HG03520 (cell line): ENCODE results near the gene ICOS.
"Not testable (repeated sequence)": the region's sequence is repeated elsewhere in the genome, so short reads cannot be mapped to it uniquely, and the experiment has no call there.

Experiments
- ATAC-seq: cut with Tn5 transposase; IDR thresholded peaks from one replicate; pipeline ENCODE4 v1.9.1; 2021; ENCODE audit warnings: mild to moderate bottlenecking, moderate library complexity; ENCODE audit not compliant: unreplicated experiment

The ICOS gene

DNA sequence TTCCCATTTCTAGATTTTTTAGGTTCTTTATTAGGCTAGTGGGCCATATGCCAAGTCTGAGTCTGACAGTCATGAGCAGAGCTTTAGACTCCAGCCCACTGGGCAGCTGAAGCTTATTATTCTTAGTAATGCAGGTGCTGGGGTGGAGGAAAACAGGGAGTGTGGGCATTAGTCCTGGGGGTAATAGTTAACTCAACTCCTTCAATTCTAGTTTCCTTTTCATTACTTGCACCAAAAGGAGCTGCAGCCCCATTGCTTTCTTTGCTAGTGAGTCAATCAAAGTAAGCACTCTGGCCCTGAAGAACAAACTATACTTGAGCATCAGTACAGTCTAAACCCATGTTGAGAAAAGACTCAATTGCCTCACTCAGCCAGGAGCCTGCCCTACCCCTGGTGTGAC, 35.5 kb downstream of the ICOS start:
- no peak for ATAC-seq

DNA sequence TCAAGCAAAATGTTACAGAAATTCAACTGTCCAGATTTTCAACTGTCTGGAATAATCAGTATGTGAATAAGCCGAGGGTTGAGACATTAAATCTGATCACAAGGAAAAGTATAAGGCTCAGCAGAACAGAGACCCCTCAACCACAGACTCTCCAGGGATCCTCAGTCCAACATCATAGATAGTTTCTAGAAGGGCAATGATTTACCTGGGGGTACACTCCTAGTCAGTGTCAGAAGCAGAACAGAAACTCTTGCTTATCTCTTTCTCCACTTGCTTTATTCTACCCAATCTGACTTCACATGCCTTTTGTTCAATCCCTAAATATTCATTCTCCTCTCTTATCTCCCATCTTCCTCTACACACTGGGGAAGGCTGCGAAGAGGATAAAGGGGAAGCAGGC, 36.4 kb downstream of the ICOS start:
- ATAC-seq: no peak

DNA sequence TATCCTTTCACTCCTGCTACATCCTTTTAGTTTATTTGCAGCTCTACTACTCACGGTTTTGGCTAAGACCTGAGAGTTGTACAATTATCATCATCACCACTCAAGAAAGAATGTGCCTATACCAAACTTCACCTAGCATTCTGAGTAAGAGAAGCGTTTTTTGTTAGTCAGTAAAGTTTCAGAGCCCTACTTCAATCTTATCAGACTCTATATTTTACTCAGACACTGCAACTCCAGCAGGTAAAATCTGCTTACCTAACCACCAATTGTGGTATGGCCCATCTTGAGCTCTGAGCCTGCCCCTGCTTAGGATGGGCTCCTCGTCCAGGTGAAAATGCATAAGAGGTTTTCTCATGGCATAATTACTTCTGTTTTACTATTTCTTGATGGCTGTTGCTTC, 37.1 kb downstream of the ICOS start:
- no peak for ATAC-seq

DNA sequence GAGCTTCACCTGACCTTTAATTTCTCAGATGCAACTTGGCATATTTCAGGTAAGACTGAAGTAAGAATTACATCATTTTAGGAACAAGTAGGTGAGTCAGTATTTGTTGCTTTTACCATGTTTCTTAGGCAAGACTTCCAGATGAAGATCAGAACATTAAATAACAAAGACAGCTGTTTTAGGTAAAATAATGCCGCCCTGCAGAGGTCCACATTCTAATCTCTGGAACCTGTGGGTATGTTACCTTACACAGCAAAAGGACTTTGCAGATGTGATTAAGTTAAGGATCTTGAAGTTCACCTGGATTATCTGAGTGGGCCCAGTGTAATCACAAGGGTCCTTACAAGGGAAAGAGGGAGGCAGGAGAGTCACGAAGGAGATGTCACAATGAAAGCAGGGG, 39.3 kb downstream of the ICOS start:
- ATAC-seq: no peak

DNA sequence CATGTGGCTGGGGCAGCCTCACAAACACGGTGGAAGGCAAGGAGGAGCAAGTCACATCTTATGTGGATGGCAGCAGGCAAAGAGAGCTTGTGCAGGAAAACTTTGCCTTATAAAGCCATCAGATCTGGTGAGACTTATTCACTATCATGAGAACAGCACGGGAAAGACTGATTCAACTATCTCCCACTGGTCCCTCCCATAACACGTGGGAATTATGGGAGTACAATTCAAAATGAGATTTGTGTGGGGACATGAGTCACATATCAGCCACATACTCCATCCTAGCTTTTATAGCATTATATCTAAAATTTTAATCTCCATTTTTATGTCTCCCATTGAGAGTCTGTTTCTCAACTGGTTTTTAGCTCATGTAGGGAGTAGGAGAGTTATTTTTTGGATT, 45.7 kb downstream of the ICOS start:
- no peak for ATAC-seq

DNA sequence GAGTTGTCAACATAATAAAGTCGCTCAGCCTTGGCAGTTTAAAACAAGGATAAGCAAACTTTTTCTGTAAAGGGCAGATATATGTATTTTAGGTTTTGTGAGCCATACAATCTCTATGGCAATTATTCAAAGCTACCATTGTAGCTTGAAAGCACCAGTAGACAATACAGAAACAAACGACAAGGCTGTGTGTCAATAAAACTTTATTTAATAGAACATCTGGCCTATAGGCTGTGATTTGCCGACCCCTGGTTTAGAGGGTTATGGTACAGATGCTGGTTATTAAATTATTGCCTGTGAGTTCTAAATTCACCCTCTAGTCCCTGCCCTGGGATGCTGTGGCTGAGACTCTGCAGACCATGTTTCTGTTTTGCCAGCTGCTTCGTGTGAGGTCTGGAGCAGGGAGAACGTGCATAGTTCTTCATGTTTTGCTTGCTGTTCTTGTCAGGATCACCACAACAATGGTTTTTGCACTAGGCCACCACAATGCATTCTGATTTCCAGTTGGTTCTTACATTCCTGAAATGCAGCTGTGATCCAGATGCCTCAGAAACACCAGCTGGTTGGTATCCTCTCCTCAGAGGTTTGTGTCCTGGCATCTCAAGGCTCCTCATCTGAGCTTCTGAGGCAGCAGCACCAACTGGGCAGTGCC, 46.6 kb downstream of the ICOS start:
- no peak for ATAC-seq

DNA sequence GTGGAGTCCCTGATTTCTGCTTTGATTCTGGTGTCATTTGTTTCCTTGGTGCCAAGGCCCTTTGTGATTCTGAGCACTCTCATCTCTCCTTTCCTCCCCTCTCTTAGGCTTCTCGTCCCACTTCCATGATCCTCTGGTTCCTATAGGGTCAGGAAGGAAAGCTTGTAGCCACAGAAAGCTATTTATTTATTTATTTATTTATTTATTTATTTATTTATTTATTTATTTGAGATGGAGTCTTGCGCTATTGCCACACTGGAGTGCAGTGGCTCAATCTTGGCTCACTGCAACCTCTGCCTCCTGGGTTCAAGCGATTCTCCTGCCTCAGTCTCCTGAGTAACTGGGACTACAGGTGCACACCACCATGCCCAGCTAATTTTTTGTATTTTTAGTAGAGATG, 49.4 kb downstream of the ICOS start:
- not testable (repeated sequence) for ATAC-seq

DNA sequence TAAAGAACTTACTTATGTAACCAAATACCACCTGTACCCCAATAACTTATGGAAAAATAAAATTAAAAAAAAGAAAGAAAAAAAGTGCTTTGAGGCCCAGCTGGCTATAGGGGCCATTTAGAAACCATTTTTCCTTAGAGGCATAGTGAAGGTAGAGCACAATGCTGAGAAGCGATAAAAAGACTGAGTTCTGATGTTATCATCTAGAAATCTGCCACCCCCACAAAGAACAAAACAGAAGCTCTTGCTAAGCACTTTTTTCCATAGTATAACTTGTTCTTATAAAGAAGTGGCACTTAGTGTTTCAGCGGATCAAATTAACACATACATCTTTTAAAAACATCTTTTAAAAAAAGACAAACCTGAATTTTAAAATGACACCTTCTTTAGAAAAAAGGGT, 51.4 kb downstream of the ICOS start:
- no peak for ATAC-seq

DNA sequence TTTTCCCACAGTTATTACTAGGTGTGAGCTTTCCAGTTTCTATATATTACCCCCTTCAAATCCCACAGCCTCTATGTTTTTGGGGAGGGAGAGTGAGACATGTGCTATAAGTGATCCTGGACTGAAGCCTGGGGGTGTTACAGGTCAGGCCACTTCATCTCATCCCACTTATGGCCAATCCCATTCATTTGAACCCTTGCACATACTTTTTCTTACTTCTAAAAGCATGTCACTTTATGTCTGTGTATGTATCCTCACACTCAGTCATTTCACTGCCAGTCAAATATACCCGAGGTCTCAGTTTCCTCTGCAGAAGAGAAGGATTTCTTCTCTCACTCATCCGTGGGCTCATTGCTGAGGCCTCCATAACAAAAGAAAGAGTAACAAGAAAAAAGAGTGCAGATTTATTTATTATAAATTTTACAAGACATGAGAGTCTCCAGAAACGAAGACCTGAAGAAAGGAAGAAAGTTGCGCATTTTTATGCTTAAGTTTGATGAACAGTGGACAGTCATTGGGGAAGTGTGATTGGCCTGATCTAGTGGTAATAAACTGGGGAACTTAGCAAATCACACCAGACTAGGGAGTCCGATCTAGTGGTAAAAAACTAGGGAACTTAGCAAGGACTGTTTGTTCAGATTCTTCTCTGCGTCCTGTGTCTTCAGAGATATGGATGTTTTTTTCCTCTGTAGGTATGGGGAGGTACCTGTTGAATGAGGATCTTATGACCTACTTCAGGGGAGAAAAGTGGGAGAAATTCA, 52.1 kb downstream of the ICOS start:
- no peak for ATAC-seq

DNA sequence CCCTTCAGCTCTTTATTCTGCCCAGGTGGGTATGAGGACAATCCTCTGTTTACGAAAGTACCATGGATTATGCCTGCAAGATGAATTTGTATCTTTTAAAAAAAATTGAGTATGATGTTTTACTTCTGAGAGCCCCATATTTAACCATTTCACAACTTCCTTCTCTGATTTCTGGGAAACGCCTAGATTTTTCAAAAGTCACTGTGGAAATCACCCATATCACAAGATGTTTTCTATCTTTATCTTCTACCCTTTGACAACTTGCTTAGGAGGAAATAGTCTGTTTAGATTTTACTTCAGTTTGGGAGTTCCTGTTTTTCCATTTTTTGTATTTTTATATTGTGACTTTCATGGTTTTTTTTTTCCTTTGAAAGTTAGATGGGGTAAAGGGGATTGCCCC, 53.0 kb downstream of the ICOS start:
- no peak for ATAC-seq

DNA sequence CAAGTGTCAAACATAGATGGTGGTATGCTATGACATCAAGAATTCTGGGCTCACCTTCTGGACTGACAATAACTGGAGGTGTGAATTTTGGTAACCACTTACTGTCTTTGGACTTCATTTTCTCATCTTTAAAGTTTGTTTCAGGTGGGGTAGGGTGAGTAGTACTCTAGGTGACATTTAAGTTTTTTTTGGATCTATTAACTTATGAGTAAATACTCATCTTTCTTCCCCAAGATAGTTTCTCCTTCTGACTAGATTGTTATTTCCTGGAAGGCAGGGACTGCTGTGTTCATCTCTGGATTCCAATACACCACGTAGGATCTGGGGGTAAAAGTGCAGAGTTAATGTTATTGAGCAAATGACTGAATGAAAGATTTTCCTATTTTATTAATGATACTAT, 55.9 kb downstream of the ICOS start:
- ATAC-seq: no peak

DNA sequence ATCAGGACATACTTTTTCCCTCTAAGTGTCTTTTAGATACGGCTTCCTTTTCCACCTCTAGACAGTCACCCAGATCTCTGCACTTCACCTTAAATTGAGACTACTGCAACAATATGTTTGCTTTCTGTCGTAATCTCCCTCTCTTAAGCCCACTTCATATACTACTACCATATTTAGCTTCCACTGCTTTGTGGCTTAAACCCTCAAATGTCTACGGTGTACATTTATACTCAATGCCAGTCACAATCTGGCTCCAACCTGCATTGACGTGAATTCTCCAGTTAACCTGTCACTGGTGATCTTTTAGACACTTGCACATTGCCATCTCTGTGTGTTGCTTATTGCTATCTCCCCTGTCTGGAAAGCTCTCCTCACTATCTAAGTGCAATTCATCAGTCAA, 56.4 kb downstream of the ICOS start:
- no peak for ATAC-seq

DNA sequence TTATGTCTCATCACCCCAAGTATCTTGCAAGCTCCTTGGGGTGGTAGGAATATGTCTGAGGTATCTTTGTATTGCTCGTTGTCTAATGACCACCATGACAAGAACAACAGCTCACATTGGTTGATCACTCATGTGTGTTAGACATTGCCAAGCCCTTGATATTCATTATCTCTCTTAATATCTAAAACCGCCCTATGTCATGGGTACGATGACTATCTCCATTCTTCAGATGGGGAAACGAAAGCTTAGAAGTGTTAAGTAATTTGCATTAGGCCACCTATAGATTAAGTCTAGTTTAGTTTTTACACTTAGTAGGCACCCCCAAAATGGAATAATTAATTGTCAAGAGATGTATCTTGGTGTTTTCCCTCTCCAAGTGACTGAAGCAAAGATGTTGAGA, 57.0 kb downstream of the ICOS start:
- ATAC-seq: no peak

DNA sequence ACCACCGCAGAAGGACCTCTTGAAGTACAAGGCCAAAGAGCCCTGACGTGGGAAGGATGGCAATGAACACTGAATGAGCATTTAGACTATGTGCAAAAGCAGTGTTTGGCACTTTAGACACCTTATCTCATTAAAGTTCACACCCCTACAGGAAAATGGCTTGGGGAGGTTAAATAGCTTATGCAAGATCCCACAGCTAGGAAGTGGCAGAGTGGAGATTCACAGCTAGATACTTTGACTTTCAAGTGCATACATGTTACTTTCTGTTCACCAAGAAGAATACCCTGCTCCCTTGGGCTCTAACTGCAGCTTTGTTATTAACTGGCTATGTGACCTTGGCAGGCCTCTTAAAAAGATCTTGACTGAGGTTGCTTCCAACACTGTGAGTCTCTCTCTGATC, 58.2 kb downstream of the ICOS start:
- no peak for ATAC-seq

DNA sequence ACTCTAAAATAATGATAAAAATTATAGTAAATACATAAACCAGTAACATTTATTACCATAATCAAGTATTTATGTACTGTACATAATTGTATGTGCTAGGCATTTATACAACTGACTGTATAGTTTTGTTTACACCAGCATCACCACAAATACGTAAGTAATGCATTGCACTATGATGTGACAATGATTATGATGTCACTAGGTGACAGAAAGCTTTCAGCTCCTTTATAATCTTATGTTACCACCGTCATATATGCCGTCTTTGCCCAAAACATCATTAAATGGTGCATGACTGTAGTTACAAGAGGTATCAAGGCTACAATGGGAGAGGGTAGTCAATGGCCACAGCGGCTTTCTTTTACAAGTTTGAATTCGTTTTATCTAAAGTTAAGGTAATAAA, 60.1 kb downstream of the ICOS start:
- ATAC-seq: no peak

DNA sequence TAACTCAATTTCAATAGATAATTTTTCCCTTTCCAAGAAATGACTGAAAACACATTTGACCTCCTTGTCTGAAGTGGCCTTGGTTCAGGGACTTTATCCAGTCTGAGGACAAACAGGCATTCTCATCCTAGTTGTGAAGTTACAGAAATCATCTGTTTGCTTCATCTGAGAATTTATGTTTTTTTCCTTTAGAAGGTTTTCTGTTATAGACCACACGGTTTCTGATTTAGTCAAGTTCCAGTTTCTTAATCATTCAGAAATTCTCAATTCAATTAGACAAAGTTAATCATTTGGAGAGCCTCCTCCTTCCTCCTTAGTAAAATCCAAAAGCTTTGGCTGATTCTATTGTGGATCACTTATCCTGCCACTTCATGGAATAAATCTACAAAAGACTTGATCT, 60.9 kb downstream of the ICOS start:
- ATAC-seq: no peak

DNA sequence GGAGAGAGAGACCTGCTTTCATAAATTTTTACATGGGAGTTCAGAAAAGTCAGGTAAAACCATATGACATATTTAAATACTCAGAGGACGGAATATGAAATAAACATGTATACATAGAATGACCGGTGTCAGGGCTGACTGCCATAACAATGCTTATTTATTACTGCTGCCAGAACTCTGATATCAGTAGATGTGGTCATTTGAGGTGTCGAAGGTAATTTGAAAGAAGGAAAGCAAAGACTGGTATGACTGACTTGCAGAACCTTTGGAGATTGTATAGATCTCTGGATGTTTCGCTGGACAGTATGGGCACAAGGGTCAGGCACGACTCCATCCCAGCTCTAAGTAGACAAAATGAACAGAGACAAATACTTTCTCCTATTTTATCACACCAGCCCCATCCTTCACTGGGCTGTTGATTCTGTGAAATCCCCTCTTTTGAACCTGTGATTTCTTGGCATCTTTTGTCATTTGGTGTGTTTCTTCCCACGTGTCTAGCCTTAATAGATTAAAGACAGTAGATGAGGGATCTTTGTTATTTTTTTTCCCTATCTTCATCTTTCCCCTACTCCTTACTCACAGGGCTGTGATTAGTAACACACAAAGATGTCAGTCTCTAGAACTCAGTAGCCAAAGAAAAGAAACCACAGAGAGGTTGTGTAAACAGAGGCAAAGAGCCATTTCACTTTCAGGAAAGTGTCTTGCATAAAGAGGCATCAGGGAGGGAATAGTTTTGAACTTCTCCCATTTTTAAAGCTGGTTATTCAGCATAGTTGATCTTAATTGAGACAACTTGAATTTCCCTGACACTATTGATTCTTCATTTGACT, 61.6 kb downstream of the ICOS start:
- ATAC-seq: no peak

DNA sequence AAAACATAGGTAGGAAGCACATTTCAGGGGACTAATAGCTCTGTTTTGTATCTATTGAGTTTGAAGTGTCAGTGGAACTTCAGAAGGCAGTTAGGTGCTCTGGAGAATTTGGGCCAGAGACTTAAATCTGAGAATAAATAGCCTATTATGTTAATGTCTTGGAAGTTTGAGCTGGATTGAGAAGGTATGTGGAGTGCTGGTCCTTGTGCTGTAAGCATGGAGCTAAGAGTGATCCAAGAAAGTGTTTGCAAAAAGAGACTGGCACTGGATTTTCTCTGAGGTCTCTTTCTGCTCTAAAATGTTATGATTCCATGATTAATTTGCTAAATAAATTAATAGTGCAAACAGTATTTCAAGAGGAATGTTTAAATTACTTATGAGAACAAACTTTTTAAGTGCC, 63.3 kb downstream of the ICOS start:
- no peak for ATAC-seq

DNA sequence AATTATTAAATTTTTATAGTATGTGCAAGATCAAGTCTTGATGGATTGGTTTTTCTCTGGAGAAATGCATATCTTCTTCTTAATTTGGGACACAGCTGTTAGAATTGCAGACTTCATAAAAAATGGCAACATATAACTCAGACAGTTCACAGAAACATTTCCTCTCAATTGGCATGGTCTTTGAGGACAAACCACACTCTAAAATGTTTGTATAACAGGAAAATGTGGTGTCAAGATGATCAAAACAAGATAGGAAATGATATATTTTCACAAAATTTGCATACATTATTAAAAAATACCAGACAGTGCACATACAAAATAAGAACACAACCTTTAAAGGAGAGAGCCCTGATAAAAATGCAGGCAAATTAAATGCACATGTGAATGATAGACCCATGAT, 63.9 kb downstream of the ICOS start:
- no peak for ATAC-seq

DNA sequence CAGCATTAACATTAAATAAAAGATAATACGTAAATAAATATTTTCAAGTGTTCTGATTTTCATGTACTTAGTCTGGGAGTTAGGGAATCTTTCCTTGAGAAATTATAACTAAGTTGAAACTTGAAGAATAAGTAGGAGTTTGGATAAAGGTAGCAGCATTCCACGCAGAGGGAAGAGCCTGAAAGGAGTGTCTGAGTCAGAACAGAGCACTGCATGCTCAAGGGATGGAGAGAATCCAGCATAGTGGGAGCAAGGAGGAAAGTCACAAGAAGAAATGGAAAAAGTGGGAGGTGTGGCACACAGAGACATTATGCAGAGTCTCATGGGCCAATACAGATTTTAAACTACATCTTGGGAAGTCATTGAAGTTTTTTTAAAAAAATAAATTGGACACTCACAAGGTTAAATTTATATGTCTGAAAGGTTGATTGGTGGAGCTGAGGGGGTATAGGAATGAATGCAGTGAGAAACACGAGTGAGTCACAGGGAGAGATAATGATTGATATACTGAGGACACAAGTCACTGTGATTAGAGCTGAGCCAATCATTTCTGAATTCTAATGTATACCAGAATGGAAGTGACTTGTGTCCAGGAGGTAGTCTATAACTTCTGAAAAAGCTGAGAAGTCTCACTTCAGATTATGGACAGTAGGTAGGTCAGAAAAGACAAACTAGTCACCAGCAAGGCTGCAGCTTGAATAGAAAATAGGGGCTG, 66.9 kb downstream of the ICOS start:
- no peak for ATAC-seq

DNA sequence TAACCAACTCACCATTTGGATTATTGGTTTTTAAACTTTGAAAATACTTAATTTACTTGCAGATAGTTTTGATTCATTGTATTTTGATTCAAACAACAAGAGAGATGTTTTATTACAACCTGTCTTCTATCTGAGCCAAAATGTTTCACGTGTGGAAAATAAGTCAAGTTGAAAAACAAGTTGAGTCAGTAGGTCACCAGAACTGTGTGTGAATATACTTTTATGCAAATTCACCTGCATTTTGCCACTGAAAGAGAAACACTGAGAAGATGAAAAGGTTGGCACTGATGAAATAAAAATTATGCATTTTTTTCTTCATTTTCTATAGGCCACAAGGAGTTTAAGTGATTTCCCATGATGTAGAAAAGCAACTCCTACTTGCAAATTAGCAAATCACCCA, 68.3 kb downstream of the ICOS start:
- no peak for ATAC-seq
